Panc1 (cell line): ENCODE results near the gene SLC1A3. TPM values are rescaled to one million over a fixed set of nuclear protein-coding genes. Genes with fewer than 3 reads are reported as not detected.

Source experiments
- ATAC-seq: fragments of 200-7000 bp; cut with Tn5 transposase; 2 replicates; pipeline ENCODE4 v1.9.1; 2020; ENCODE audit warnings: mild to moderate bottlenecking, moderate library complexity
- BruUV-seq: library from RNA; stranded (reverse); fragments of 400-500 nt; replicated peaks from 2 replicates; lab custom pipeline; 2021; lab: Mats Ljungman, UMichigan
- CTCF ChIA-PET: fragments of 300-600 bp; sonication (Branson Sonifier 250); formaldehyde crosslinking; loops from one replicate; lab custom pipeline; 2022; ENCODE audit warnings: antibody characterized with exemption; lab: Charles Lee
- POLR2A ChIA-PET: fragments of 300-600 bp; sonication (Branson Sonifier 250); formaldehyde crosslinking; loops from one replicate; lab custom pipeline; 2022; ENCODE audit warnings: antibody characterized with exemption; lab: Charles Lee
- DNase-seq: peaks from one replicate; pipeline ENCODE4 v3.0.0-alpha.2; 2010; ENCODE audit warnings: low read depth, low spot score
- H3K27ac ChIP-seq: 2 replicates; pipeline ENCODE4 v1.5.1; 2011; ENCODE audit warnings: mild to moderate bottlenecking, low read length, inconsistent platforms
- H3K27me3 ChIP-seq: fragments of 200-500 bp; sonication (Bioruptor generic); 2 replicates; pipeline ENCODE4 v1.6.0; 2014; ENCODE audit warnings: low read length, inconsistent platforms; ENCODE audit not compliant: control insufficient read depth, insufficient read depth
- H3K36me3 ChIP-seq: fragments of 200-500 bp; sonication (Bioruptor generic); 2 replicates; pipeline ENCODE4 v1.5.1; 2014; ENCODE audit warnings: inconsistent platforms, mild to moderate bottlenecking, low read length, moderate library complexity; ENCODE audit not compliant: control insufficient read depth, insufficient read depth
- H3K4me1 ChIP-seq: 2 replicates; pipeline ENCODE4 v1.5.1; 2011; ENCODE audit warnings: inconsistent platforms, mild to moderate bottlenecking, low read length, moderate library complexity; ENCODE audit not compliant: control insufficient read depth, insufficient read depth
- H3K4me3 ChIP-seq, 2 experiments: 2 replicates each; pipeline ENCODE4 v1.5.1; 2011 to 2012; ENCODE audit warnings: low read depth in 2 of 2, low read length in 2 of 2, mild to moderate bottlenecking in 2 of 2, inconsistent platforms in 1 of 2, moderate library complexity in 1 of 2
- H3K9me3 ChIP-seq: fragments of 200-500 bp; sonication (Bioruptor generic); 2 replicates; pipeline ENCODE4 v1.5.1; 2014; ENCODE audit warnings: low read depth, mild to moderate bottlenecking, inconsistent platforms, low read length, moderate library complexity; ENCODE audit not compliant: control insufficient read depth, insufficient read depth
- CTCF ChIP-seq: fragments of 450-650 bp; IDR thresholded peaks from 2 replicates; pipeline ENCODE4 v1.5.1; 2017; ENCODE audit warnings: mild to moderate bottlenecking
- POLR2AphosphoS5 ChIP-seq: IDR thresholded peaks from 2 replicates; pipeline ENCODE4 v1.6.1; 2012; ENCODE audit warnings: mild to moderate bottlenecking, low read depth, low read length, moderate library complexity
- REST ChIP-seq, 2 experiments: IDR thresholded peaks; 2 replicates each; pipeline ENCODE4 v1.6.1; 2011 to 2012; ENCODE audit warnings: low read depth in 2 of 2, control low read depth in 1 of 2, low read length in 1 of 2, mild to moderate bottlenecking in 1 of 2, moderate library complexity in 1 of 2; ENCODE audit not compliant: insufficient read depth in 1 of 2
- SIN3A ChIP-seq: IDR thresholded peaks from 2 replicates; pipeline ENCODE4 v1.6.1; 2012; ENCODE audit warnings: low read depth, mild to moderate bottlenecking, low read length, moderate library complexity, borderline replicate concordance; ENCODE audit not compliant: insufficient read depth
- TCF7L2 ChIP-seq: IDR thresholded peaks from 2 replicates; pipeline ENCODE4 v1.6.1; 2011; ENCODE audit warnings: mild to moderate bottlenecking, low read depth, low read length, inconsistent platforms
- in situ Hi-C: cut with HindIII; loops from 2 replicates; pipeline ENCODE4 v1.10.0; 2016; ENCODE audit warnings: low sequenced_read_pairs, low pct_unique_long_range_greater_than_20kb
- intact Hi-C: fragments of 100-400 bp; cut with micrococcal nuclease; formaldehyde crosslinking; loops from one replicate; pipeline ENCODE4 v1.10.0; 2022; ENCODE audit not compliant: unreplicated experiment
- total RNA-seq: library from RNA; stranded (reverse); gene quantifications from one replicate; pipeline ENCODE4 v1.2.1, GENCODE V29; 2021; ENCODE audit not compliant: unreplicated experiment

The SLC1A3 gene
- total RNA-seq, 1 experiment from 2014 or later = 0.13 TPM

GRCh38 chr5:36661456-36662220 is 55.2 kb downstream of the SLC1A3 start:
- no peaks in the 10 kb centered on the region for H3K36me3 ChIP-seq
- no peak overlapping the region for H3K27ac ChIP-seq
- no peak overlapping the region for H3K4me3 ChIP-seq
- CTCF ChIA-PET = no interaction called here
- no peaks in the 10 kb centered on the region for H3K9me3 ChIP-seq
- in situ Hi-C loops (no loop called here), intact Hi-C loops (no loop called here)
- TF ChIP-seq SIN3A = no peak
- TF ChIP-seq REST (IDR thresholded peaks at IDR 0.05; ENCODE audit: insufficient read depth in 1 of 2, low read depth in 2 of 2, low read length in 1 of 2) = no peak
- TF ChIP-seq POLR2AphosphoS5 = no peak
- TF ChIP-seq TCF7L2 = no peak
- TF ChIP-seq CTCF = no peak
- BruUV-seq = no TSS peak
- DNase-seq (no peak), ATAC-seq (no peak)
- POLR2A ChIA-PET = no interaction called here
- no peaks in the 10 kb centered on the region for H3K4me1 ChIP-seq
- peaks cover 1% of the 10 kb centered on the region; the same call in 1 of the 2 replicates for H3K27me3 ChIP-seq

GRCh38 chr5:36662291-36662851 is 56.0 kb downstream of the SLC1A3 start:
- no peaks in the 10 kb centered on the region for H3K9me3 ChIP-seq
- H3K4me3 ChIP-seq = no peak overlapping the region
- H3K36me3 ChIP-seq = no peaks in the 10 kb centered on the region
- H3K27me3 ChIP-seq = 0 out of 2 replicates have a peak, but pooled peaks cover 2% of the 10 kb centered on the region
- no peak for ATAC-seq
- no TSS peak for BruUV-seq
- no peak for DNase-seq
- no peaks in the 10 kb centered on the region for H3K4me1 ChIP-seq
- no peak overlapping the region for H3K27ac ChIP-seq
- intact Hi-C loops = no loop called here
- ChIA-PET POLR2A (no interaction called here), CTCF (no interaction called here)
- in situ Hi-C loops = no loop called here
- TF ChIP-seq REST (IDR thresholded peaks at IDR 0.05; ENCODE audit: insufficient read depth in 1 of 2, low read depth in 2 of 2, low read length in 1 of 2) = no peak
- no peak for TF ChIP-seq POLR2AphosphoS5
- no peak for TF ChIP-seq SIN3A
- TF ChIP-seq TCF7L2 = no peak
- TF ChIP-seq CTCF = no peak
